Activated T-helper 2 cell treated with anti-CD3 and anti-CD28 coated beads, Interferon-gamma antibody, Interleukin-2, Interleukin-4, amounts not matched to agents 10 μg/mL and 5 μg/mL and 100 μg/mL, durations not matched to agents 14 hours and 24 hours and 36 hours (primary cell): ENCODE data around the gene MYL7. TPM values are rescaled to one million over a fixed set of nuclear protein-coding genes. Genes with fewer than 3 reads are reported as not detected.
"Not testable (repeated sequence)": the region's sequence is repeated elsewhere in the genome, so short reads cannot be mapped to it uniquely, and the experiment has no call there.

Experiments
- DNase-seq: peaks from one replicate; pipeline ENCODE4 v3.0.0; 2021; ENCODE audit warnings: low spot score
- H3K27ac Mint-ChIP-seq: one replicate; pipeline ENCODE4 v1.8.0; 2021; ENCODE audit warnings: mixed read lengths
- H3K27me3 Mint-ChIP-seq: one replicate; pipeline ENCODE4 v1.8.0; 2021; ENCODE audit warnings: low read depth, mixed read lengths
- H3K36me3 Mint-ChIP-seq: one replicate; pipeline ENCODE4 v1.8.0; 2021; ENCODE audit warnings: low read depth, mixed read lengths
- H3K4me1 Mint-ChIP-seq: one replicate; pipeline ENCODE4 v1.8.0; 2021; ENCODE audit warnings: low read depth, mixed read lengths
- H3K4me3 Mint-ChIP-seq: one replicate; pipeline ENCODE4 v1.8.0; 2021; ENCODE audit warnings: low read depth, mild to moderate bottlenecking, moderate library complexity, mixed read lengths
- H3K9me3 Mint-ChIP-seq: one replicate; pipeline ENCODE4 v1.8.0; 2021; ENCODE audit warnings: mixed read lengths
- intact Hi-C: fragments of 100-400 bp; cut with micrococcal nuclease; formaldehyde crosslinking; loops from one replicate; pipeline ENCODE4 v1.15.1; 2023
- total RNA-seq: library from RNA; stranded (reverse); gene quantifications from 2 replicates; pipeline ENCODE4 v1.2.3, GENCODE V29; 2022

Gene MYL7
- total RNA-seq, 1 donor from 2014 or later, result not detected

DNA sequence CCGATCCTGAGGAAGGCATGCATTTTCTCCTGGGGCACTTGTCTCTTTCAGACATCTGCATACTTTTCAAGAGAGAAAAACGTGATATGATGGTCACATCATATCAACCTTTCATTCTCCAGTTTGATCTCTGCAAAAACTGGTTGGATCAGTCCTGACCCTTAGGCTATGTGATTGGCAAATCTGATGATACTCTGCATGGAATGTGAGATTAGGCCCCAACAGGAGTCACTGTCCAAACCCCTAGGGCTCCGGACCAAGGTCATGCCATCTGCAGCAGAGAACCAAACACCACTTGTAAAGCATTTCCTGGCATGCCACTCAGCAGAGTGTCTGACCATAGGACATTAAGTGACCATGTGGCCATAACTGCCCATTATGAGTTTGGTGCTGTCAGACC lies 39.5 kb upstream of the MYL7 start:
- intact Hi-C loops, result no loop called here
- H3K36me3 Mint-ChIP-seq, result no peaks in the 10 kb centered on the region
- H3K9me3 Mint-ChIP-seq, result no peaks in the 10 kb centered on the region
- H3K27ac Mint-ChIP-seq, result no peak overlapping the region
- H3K4me1 Mint-ChIP-seq, result no peaks in the 10 kb centered on the region
- H3K4me3 Mint-ChIP-seq, result no peak overlapping the region
- peaks cover 3% of the 10 kb centered on the region for H3K27me3 Mint-ChIP-seq
- no peak for DNase-seq

- intact Hi-C loops, result no loop called here
- DNase-seq, result no peak
- no peaks in the 10 kb centered on the region for H3K36me3 Mint-ChIP-seq
- no peaks in the 10 kb centered on the region for H3K9me3 Mint-ChIP-seq
- no peak overlapping the region for H3K4me3 Mint-ChIP-seq
- peaks cover 17% of the 10 kb centered on the region for H3K27me3 Mint-ChIP-seq
- H3K4me1 Mint-ChIP-seq, result no peaks in the 10 kb centered on the region
- no peak overlapping the region for H3K27ac Mint-ChIP-seq
Observed at GRCh38 chr7:44177570-44178131, 36.5 kb upstream of the MYL7 start.

GRCh38 chr7:44176486-44176885 lies 35.4 kb upstream of the MYL7 start:
- Mint-ChIP-seq H3K36me3 (no peaks in the 10 kb centered on the region), H3K27ac (no peak overlapping the region), H3K9me3 (no peaks in the 10 kb centered on the region), H3K4me3 (no peak overlapping the region), H3K4me1 (no peaks in the 10 kb centered on the region), H3K27me3 (peaks cover 17% of the 10 kb centered on the region)
- intact Hi-C loops, result no loop called here
- DNase-seq, result no peak

DNA sequence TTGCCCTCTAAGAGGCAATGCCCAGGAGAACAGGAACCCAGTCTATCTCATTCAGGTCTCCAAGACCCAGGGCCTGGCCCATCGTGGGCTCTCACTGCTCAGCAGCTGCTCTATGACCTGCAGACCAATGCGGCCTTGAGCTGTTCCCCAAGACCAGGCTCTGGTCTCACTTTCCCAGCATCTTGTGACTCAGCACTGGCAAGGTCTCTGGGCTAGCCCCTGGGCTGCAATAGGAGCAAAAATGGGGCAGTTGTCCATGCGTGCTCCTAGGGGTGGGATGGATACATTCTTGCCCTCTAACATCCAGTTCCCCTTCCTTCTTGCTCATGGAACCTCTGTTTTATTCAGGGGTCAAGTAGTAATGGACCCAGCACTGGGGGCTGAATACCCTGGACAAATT lies 34.6 kb upstream of the MYL7 start:
- H3K4me3 Mint-ChIP-seq, result no peak overlapping the region
- no peaks in the 10 kb centered on the region for H3K4me1 Mint-ChIP-seq
- no peak for DNase-seq
- intact Hi-C loops, result no loop called here
- no peaks in the 10 kb centered on the region for H3K36me3 Mint-ChIP-seq
- no peak overlapping the region for H3K27ac Mint-ChIP-seq
- H3K9me3 Mint-ChIP-seq, result no peaks in the 10 kb centered on the region
- peaks cover 17% of the 10 kb centered on the region for H3K27me3 Mint-ChIP-seq

- H3K9me3 Mint-ChIP-seq, H3K36me3 Mint-ChIP-seq, intact Hi-C loops, DNase-seq, H3K27ac Mint-ChIP-seq, H3K4me1 Mint-ChIP-seq, H3K4me3 Mint-ChIP-seq: not testable (repeated sequence)
- H3K27me3 Mint-ChIP-seq, result peaks cover 17% of the 10 kb centered on the region
Observed at GRCh38 chr7:44174694-44174948, 33.5 kb upstream of the MYL7 start.

- H3K27me3 Mint-ChIP-seq, result peaks cover 13% of the 10 kb centered on the region
- DNase-seq, result no peak
- no peak overlapping the region for H3K4me3 Mint-ChIP-seq
- H3K4me1 Mint-ChIP-seq, result no peaks in the 10 kb centered on the region
- H3K27ac Mint-ChIP-seq, result no peak overlapping the region
- H3K36me3 Mint-ChIP-seq, result no peaks in the 10 kb centered on the region
- intact Hi-C loops, result no loop called here
- H3K9me3 Mint-ChIP-seq, result no peaks in the 10 kb centered on the region
Observed at GRCh38 chr7:44173911-44174693, 33.0 kb upstream of the MYL7 start.

DNA sequence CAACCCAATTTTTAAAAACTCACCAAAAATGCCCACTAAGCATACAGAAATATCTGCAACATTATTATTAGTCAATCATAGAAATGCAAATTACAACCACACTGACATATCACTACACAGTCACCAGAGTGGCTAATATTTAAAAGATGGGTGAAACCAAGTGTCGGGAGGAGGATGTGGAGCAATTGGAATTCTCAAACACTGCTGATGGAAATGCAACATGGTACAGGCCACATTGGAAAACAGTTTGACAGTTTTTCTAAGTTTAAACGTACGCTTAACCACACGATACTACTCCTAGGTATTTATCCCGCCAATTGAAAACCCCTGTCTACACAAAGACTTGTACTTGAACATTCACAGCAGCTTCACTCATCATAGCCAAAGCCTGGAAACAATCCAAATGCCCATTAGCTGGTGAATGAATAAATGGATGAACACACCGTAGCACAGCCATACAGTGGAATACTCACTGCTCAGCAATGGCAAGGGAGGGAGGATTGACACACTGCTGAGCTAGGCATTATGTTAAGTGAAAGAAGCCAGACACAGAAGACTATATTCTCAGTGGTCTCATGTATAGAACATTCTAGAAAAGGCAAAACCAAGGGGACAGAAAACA lies 31.8 kb upstream of the MYL7 start:
- DNase-seq, result no peak
- H3K4me3 Mint-ChIP-seq, result no peak overlapping the region
- peaks cover 17% of the 10 kb centered on the region for H3K27me3 Mint-ChIP-seq
- no peaks in the 10 kb centered on the region for H3K36me3 Mint-ChIP-seq
- H3K9me3 Mint-ChIP-seq, result no peaks in the 10 kb centered on the region
- no peak overlapping the region for H3K27ac Mint-ChIP-seq
- H3K4me1 Mint-ChIP-seq, result peaks cover under 1% of the 10 kb centered on the region
- intact Hi-C loops, result no loop called here

DNA sequence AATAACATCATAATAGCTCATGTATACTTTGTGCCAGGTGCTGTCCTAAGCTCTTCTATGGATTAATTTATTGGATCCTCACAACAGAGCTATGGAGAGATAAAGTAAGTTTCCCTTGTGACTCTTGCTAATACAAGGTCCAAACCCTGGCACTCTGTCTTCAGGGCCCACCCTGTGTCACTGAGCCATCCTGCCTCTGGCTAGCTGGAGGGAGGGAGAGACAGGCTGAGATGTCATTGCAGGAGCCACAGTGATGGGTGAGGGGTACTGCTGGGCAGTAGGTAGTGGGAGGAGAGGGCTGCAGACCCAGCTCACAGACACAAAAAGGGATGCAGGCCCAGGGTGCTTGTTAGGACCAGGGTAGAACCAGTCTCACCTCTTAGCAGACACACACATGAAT lies 31.2 kb upstream of the MYL7 start:
- peaks cover 17% of the 10 kb centered on the region for H3K27me3 Mint-ChIP-seq
- no peak for DNase-seq
- intact Hi-C loops, result no loop called here
- H3K4me3 Mint-ChIP-seq, result no peak overlapping the region
- H3K4me1 Mint-ChIP-seq, result peaks cover 6% of the 10 kb centered on the region
- no peaks in the 10 kb centered on the region for H3K9me3 Mint-ChIP-seq
- H3K27ac Mint-ChIP-seq, result no peak overlapping the region
- H3K36me3 Mint-ChIP-seq, result no peaks in the 10 kb centered on the region

DNA sequence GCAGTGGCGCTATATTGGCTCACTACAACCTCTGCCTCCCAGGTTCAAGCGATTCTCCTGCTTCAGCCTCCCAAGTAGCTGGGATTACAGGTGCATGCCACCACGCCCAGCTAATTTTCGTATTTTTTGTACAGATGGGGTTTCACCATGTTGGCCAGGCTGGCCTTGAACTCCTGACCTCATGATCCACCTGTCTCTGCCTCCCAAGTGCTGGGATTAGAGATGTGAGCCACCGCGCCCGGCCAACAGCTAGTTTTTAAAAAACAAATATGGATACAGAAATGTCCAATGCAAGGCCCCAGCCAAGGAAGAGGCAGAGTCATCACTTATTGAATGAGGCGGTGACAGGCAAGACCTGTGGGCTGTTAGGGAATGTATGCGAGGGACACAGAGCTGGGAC lies 30.8 kb upstream of the MYL7 start:
- H3K4me3 Mint-ChIP-seq, H3K27ac Mint-ChIP-seq, intact Hi-C loops, H3K9me3 Mint-ChIP-seq, H3K4me1 Mint-ChIP-seq, DNase-seq, H3K36me3 Mint-ChIP-seq: not testable (repeated sequence)
- peaks cover 17% of the 10 kb centered on the region for H3K27me3 Mint-ChIP-seq

GRCh38 chr7:44167920-44168319 lies 26.8 kb upstream of the MYL7 start:
- H3K9me3 Mint-ChIP-seq, result no peaks in the 10 kb centered on the region
- DNase-seq, result no peak
- no peak overlapping the region for H3K27ac Mint-ChIP-seq
- H3K36me3 Mint-ChIP-seq, result no peaks in the 10 kb centered on the region
- H3K4me3 Mint-ChIP-seq, result no peak overlapping the region
- H3K27me3 Mint-ChIP-seq, result peaks cover 14% of the 10 kb centered on the region
- intact Hi-C loops, result no loop called here
- H3K4me1 Mint-ChIP-seq, result peaks cover 6% of the 10 kb centered on the region

- H3K4me3 Mint-ChIP-seq, result no peak overlapping the region
- peaks cover 6% of the 10 kb centered on the region for H3K4me1 Mint-ChIP-seq
- H3K27me3 Mint-ChIP-seq, result peaks cover 14% of the 10 kb centered on the region
- no peak for DNase-seq
- no peaks in the 10 kb centered on the region for H3K9me3 Mint-ChIP-seq
- no peaks in the 10 kb centered on the region for H3K36me3 Mint-ChIP-seq
- H3K27ac Mint-ChIP-seq, result no peak overlapping the region
- intact Hi-C loops, result no loop called here
Observed at GRCh38 chr7:44163591-44163990, 22.5 kb upstream of the MYL7 start.

DNA sequence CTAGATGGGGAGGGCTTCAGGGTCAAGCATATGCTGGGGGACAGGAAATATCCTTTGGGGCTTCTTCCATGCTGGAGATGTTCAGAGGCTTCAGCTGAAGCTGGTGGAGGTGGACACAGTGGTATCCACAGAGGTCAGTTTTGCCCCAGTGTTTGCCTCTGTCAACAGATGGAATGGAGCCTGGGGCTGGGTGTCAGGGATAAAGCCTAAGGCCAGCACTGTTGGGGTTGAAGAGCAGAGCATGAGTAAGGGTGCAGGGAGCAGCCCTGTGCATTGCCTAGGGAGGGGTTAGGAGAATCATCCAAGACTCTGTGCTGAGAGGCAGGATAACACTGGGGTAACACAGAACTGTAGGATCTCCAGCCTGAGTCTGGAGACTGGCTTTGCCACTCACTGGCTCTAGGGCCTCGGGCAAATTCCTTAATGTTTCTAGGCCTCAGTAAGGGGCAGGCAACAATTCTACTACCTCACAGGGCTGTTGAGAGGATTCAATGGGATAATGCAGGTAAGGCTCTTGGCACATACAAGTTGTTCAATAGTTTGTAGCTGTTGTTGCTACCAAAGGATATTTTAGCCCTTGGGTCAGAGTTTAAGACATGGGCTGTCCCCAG lies 21.8 kb upstream of the MYL7 start:
- Mint-ChIP-seq H3K4me1 (peaks cover 5% of the 10 kb centered on the region), H3K4me3 (no peak overlapping the region), H3K27ac (no peak overlapping the region), H3K36me3 (no peaks in the 10 kb centered on the region), H3K27me3 (peaks cover 14% of the 10 kb centered on the region), H3K9me3 (no peaks in the 10 kb centered on the region)
- intact Hi-C loops, result no loop called here
- no peak for DNase-seq

DNA sequence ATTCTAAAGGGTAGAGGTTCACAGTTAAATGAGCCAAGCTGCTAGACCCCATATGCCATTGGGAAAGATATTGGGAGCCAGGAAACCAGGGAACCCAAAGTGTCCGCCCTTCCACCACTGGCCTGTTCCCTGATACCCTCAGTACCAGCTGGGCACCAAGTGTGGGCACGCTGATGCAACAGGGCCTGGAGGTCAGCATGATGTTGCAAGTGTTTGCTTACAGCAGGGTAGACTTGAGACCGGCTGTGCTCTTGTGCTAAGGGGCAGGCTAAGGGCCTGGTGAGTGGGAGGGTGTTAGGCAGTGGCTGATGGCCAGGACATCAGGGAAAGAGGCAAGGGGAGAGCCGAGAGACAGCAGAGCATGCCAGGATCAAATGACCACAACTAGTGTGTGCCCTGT lies 21.0 kb upstream of the MYL7 start:
- intact Hi-C loops, result no loop called here
- H3K4me3 Mint-ChIP-seq, result no peak overlapping the region
- H3K27ac Mint-ChIP-seq, result no peak overlapping the region
- peaks cover 14% of the 10 kb centered on the region for H3K27me3 Mint-ChIP-seq
- H3K9me3 Mint-ChIP-seq, result no peaks in the 10 kb centered on the region
- H3K4me1 Mint-ChIP-seq, result no peaks in the 10 kb centered on the region
- DNase-seq, result no peak
- H3K36me3 Mint-ChIP-seq, result no peaks in the 10 kb centered on the region
